GM18519 (cell line): ENCODE data around the gene OSBP2.

ENCODE experiments used
- ATAC-seq: cut with Tn5 transposase; IDR thresholded peaks from one replicate; pipeline ENCODE4 v1.9.1; 2021; ENCODE audit warnings: mild to moderate bottlenecking, moderate library complexity; ENCODE audit not compliant: unreplicated experiment, low FRiP score

The OSBP2 gene

GRCh38 chr22:30802202-30803166 lies 107.8 kb downstream of the OSBP2 start:
- no peak for ATAC-seq

DNA sequence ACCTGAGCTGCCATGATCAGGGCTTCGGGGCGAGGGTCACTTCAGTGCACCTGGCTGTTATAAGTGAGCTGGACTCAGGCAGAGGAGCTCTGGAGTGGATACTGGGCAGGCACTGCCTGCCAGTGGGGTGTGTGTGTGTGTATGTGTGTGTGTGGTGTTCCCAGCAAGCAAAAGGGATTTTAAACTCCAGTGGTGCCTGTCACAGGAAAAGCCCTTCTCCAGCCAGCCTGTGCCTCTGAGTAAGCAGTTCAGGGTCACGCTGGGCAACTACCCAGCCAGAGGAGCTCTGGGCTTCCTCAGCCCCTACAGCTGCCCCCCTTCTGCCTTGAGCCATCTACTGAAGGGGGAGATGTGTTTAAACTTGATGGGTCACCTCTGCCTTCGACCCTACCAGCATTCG lies 109.0 kb downstream of the OSBP2 start:
- ATAC-seq: no peak

DNA sequence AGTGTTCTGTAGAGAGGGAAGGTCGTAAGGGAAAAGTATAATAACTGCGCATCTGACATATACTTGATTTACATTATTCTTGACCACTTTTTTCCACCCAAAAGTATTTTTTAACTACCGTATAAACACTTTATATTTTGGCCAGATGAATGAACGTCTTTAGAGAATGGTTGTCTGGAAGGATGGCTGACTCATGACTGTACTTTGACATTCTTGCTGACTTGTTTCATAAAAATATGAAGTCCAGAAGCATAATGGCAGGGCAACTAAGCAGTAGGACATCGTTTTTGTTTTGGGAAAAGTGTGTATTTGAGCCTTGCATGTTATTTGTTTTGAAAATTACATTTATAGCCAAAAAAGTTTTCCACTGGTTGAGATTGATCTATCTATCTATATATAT lies 110.0 kb downstream of the OSBP2 start:
- ATAC-seq: no peak

GRCh38 chr22:30806391-30806861 lies 111.8 kb downstream of the OSBP2 start:
- ATAC-seq: no peak

DNA sequence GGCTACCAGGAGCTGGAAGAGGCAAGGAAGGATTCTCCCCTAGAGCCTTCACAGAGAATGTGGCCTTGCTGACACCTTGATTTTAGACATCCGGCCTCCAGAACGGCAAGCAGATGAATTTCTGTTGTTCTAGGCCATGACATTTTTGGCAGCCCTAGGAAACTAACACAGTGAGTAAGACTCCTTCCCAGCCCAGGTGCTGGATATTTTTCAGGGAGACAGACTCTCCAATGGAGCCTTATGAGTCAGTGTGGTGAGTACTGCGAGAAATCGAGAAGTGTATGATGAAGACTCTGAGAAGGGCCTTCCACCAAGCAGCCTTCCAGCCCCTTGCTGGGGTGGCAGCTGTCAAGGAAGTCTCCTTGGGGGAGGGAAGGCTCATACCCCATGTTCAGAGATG lies 114.4 kb downstream of the OSBP2 start:
- ATAC-seq: no peak

- no peak for ATAC-seq
Observed at GRCh38 chr22:30810105-30810504, 115.4 kb downstream of the OSBP2 start.

GRCh38 chr22:30813936-30814335 lies 119.3 kb downstream of the OSBP2 start:
- no peak for ATAC-seq

GRCh38 chr22:30816413-30816812 lies 121.7 kb downstream of the OSBP2 start:
- ATAC-seq: no peak

DNA sequence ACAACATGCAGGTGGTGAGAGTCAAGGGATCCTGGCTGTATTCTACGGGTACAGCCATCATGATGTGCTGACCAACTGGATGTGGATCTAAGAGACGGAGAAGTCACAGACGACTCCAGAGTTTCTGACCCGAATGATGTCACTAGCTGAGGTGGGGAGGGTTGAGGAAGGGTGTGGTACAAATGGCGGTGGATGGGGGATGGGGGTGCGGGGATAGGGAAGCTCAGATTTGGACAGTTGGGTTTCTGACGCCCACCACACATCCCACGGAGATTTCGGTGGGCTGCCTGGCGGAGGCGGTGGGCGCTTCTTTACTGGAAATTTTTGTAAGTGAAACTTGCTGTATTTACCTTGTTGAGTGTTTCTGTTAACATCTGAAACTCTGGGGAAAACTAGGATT lies 126.7 kb downstream of the OSBP2 start:
- no peak for ATAC-seq

GRCh38 chr22:30821863-30822215 lies 127.2 kb downstream of the OSBP2 start:
- no peak for ATAC-seq

- no peak for ATAC-seq
Observed at GRCh38 chr22:30822216-30823014, 127.7 kb downstream of the OSBP2 start.

- no peak for ATAC-seq
Observed at GRCh38 chr22:30823015-30823370, 128.3 kb downstream of the OSBP2 start.

- no peak for ATAC-seq
Observed at GRCh38 chr22:30824096-30824495, 129.4 kb downstream of the OSBP2 start.

- ATAC-seq: no peak
Observed at GRCh38 chr22:30824711-30825110, 130.0 kb downstream of the OSBP2 start.

- ATAC-seq: no peak
Observed at GRCh38 chr22:30825711-30826505, 131.2 kb downstream of the OSBP2 start.

DNA sequence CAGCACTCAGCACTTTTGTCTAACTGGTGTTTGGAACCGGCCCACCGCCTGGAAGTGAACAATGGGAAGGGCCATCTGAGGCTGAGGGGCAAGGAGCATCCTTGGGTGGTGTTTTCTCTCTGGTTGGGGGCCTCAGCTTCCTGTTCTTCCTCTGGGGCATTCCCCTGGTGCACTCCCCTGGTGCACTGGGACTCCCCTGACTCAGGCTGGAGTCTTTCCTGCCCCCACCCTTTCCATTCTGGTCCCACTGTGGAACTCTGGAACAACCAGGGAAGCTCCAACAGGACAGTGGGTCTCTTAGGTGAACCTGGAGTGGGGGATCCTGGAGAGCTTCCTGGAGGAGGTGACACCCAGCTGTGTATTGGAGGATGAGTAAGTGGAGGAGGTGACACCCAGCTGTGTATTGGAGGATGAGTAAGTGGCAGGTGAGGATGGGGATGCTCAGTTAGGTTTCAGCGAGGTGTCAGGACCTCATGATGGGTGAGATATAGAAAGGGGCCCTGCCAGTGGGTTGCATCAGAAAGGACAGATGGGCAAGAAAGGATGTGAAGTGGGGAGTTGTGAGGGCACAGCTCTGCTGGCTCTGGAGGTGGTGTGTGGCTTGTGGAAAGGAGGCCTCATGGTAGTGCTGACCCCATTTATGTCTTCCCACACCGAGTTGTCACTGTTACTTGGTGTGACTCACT lies 132.1 kb downstream of the OSBP2 start:
- no peak for ATAC-seq

DNA sequence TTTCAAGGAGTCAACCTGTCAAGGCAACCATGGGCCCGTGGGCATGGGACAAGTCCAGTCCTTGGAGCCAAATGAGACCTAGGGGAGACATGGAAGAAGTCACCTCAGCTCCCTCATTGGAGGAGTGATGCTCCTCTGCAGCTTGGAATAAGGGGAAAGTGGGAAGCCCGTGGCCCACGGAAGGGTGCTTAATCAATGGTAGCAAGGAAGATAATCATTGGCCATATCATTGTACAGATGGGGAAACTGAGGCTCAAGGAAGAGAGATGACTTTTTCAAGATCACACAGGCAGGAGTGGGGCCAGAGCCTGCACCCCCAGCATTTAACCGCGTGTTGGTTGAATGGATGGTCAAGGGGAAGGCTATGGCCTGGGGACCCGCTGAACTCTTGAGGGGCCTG lies 133.0 kb downstream of the OSBP2 start:
- ATAC-seq: no peak

- ATAC-seq: no peak
Observed at GRCh38 chr22:30828187-30829155, 133.8 kb downstream of the OSBP2 start.

DNA sequence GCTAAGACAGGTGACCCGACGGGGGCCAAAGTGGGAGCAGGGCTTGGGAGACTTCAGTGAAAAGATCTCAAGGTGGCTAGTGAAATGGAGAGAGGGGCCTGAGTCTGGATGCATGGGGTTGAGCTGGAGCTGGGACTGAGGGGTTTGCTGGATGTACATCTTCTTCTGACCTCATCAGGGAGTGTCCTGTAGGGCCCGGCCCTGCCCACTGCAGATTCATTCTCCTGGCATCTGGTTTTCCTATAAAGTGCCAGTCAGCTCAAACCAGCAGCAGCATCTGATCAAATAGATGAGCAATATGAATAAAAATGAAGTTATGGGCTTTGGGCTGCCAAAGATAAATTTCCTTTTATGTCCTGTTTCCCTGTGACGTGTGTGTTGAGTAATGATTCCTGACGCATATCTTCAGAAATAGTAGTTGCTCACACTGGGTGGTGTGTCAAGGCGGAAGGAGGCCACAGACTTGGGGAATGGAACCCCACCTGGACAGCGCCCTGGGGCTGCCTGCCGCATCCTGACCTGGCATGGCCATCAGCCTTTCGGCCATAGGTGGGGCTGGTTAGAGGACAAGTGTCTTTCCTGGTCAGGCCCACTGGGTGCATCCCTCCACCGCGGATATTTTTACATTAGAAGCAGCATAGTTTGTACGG lies 135.4 kb downstream of the OSBP2 start:
- no peak for ATAC-seq
